OCI-LY3 (cell line): ENCODE data around the gene AFF1.

Experiments
- CTCF ChIP-seq: fragments of 200-600, 300-600 bp; sonication (generic); IDR thresholded peaks from 2 replicates; pipeline ENCODE4 v1.5.1; 2014; ENCODE audit warnings: antibody characterized with exemption, low read length, low read depth
- EZH2phosphoT487 ChIP-seq: fragments of 200-600 bp; shearing (Covaris generic); IDR thresholded peaks from 2 replicates; pipeline ENCODE4 v1.6.1; 2018; ENCODE audit warnings: antibody characterized with exemption, mixed run types, low read depth

- TF ChIP-seq CTCF (no peak), EZH2phosphoT487 (no peak)
These were observed 170.5 kb downstream of the AFF1 start for GRCh38 chr4:87105101-87105845.
